ENCODE data around the gene SPEM3.

SPEM3 gene

DNA sequence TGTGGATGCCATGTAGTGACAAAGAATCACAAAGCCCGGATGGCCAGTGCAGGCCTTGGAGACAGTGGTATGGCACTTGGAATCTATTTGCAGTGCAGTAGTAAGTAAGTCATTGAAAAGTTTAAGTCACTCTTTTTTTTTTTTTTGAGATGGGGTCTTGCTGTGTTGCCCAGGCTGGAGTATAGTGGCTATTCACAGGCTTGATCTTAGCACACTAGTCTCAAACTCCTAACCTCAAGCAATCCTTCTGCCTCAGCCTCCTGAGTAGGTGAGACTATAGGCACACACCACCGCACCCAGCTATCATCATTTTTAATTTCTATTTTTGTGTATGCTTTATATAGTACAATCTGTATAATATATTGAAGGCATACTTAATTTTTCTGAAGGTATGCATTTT is 30.0 kb upstream of the SPEM3 start:
- intact Hi-C loops (cut with DNase I; ENCODE audit: low total_unique reads), result no loop called here
- H3K4me1 ChIP-seq, result peaks cover 0 to 28% (median 25%) of the 10 kb centered on the region in 4 donors
- H3K4me3 ChIP-seq, result no peak overlapping the region
- H3K27ac ChIP-seq, result no peak overlapping the region
- TF ChIP-seq, protein P1, sequence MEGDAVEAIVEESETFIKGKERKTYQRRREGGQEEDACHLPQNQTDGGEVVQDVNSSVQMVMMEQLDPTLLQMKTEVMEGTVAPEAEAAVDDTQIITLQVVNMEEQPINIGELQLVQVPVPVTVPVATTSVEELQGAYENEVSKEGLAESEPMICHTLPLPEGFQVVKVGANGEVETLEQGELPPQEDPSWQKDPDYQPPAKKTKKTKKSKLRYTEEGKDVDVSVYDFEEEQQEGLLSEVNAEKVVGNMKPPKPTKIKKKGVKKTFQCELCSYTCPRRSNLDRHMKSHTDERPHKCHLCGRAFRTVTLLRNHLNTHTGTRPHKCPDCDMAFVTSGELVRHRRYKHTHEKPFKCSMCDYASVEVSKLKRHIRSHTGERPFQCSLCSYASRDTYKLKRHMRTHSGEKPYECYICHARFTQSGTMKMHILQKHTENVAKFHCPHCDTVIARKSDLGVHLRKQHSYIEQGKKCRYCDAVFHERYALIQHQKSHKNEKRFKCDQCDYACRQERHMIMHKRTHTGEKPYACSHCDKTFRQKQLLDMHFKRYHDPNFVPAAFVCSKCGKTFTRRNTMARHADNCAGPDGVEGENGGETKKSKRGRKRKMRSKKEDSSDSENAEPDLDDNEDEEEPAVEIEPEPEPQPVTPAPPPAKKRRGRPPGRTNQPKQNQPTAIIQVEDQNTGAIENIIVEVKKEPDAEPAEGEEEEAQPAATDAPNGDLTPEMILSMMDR (IDR thresholded peaks at IDR 0.05), result no peak
- no peaks in the 10 kb centered on the region for H3K27me3 ChIP-seq
- no peaks in the 10 kb centered on the region for H3K36me3 ChIP-seq
- H3K9me3 ChIP-seq, result no peaks in the 10 kb centered on the region
- no peak for DNase-seq

DNA sequence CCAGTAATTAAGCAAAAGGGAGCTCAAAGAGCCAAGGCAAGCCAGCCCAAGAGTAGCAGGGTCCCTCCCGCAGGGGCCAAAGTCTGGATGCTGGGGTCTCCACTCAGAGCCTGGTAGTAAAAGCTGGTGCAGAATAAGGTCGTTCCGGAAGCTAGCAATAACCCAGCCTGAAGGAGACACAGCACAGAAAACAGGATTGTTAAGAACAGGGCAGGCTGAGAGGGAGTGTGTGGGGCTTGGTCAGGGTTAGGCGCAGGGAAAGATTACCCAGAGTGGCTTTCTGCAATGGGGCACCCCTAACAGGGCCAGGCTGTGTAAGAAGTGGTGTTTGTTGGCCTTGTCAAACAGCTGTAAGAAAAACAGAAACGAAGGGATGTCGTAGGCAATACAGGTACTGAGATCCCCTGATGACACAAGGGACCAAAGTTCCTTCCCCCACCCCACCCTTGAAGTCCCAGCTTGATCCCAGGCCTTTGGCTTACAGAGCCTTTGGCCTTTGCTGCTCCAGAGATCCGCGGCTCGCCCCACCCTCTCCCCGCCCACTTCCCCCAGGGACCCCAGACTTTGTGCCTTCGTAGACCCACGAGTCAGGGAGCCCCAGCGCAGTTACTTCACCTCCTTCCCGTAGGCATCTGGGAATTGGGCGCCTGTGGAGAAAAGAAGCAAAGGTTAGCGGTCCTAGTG is 25.5 kb upstream of the SPEM3 start:
- Histone ChIP-seq H3K27me3 (no peaks in the 10 kb centered on the region), H3K4me1 (peaks cover 0 to 33% (median 24%) of the 10 kb centered on the region in 4 donors), H3K27ac (peak overlapping the region; percentile 90), H3K9me3 (no peaks in the 10 kb centered on the region), H3K4me3 (peak overlapping the region; percentile 61 to 74), H3K36me3 (peaks cover 0 to 1% (median 0%) of the 10 kb centered on the region in 3 donors)
- TF ChIP-seq, protein P1 (IDR thresholded peaks at IDR 0.05), result no peak
- peak in 1 of 2 donors; percentile 63 for DNase-seq
- intact Hi-C loops (cut with DNase I; ENCODE audit: low total_unique reads), result no loop called here

DNA sequence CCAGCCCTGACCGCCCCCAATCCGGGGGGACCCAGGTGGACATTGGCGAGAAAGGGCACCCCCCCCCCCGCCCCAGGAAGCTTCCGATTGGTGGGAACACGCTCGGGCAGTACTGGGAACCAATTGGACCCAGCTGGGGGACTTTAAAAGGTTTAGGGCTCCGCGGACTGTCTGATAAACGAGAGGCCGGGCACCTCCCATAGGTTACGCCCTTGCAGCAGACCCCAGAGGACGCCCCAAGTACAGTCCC is 25.0 kb upstream of the SPEM3 start:
- no peak for DNase-seq
- TF ChIP-seq, protein P1 (IDR thresholded peaks at IDR 0.05), result no peak
- intact Hi-C loops (cut with DNase I; ENCODE audit: low total_unique reads), result no loop called here

DNA sequence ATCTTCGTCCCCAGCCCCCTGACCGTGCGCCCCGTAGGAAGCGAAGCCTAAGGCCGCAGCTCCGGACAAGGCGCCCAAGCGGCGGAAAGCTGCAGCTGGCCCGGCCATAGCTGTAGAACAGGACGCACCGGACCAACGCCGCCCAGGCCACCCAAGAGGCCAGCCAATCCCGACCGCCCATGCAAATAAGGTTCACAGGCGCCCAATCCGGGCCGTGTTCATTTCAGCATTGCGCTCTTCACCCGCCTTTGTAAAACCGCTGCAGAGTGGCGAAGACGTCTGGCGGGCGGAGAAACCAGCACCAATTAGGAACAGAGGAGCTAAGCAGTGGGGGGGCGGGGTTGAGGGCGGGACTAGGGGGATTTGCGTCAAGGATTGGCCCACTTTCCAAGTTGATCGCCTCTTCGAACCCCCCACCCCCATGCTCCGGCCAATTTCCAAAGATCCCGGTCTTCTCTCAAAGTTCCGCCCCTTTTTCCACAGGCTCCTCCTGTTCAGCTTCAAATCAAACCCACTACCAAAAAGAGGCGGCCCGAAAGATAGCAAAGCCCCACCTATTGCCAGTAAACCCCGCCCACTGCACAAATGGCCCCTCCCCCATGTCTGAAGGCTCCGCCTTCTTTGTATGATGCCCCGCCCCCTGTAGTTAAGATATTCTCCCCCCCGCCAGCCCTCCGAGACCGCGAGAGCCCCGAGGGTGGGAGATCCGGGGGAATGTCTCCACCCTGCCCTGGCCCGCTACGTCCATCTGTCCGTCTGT is 24.5 kb upstream of the SPEM3 start, which contains the start of gene TMEM256:
TMEM256 (minus strand) TSS at position 121 of the 760 bp plus-strand sequence; CDS start at position 108, 13 bp downstream.
- peaks cover under 1 to 11% (median 2%) of the 10 kb centered on the region in 3 donors for H3K36me3 ChIP-seq
- TF ChIP-seq, protein P1 (IDR thresholded peaks at IDR 0.05), result peak in 1 of 2 experiments; percentile 34
- intact Hi-C loops (cut with DNase I; ENCODE audit: low total_unique reads), result no loop called here
- no peaks in the 10 kb centered on the region for H3K27me3 ChIP-seq
- peak; percentile 99 to 100 for DNase-seq
- peak within 1 kb of the TSS; percentile 90 for H3K27ac ChIP-seq
- peak within 1 kb of the TSS; percentile 61 to 74 for H3K4me3 ChIP-seq
- H3K4me1 ChIP-seq, result peaks cover 0 to 33% (median 24%) of the 10 kb centered on the region in 4 donors
- H3K9me3 ChIP-seq, result no peaks in the 10 kb centered on the region

More for the DNA sequence above, 25.0 kb upstream of the SPEM3 start:
- H3K4me1 ChIP-seq, result peaks cover 0 to 33% (median 24%) of the 10 kb centered on the region in 4 donors
- H3K27me3 ChIP-seq, result no peaks in the 10 kb centered on the region
- no peaks in the 10 kb centered on the region for H3K9me3 ChIP-seq
- H3K27ac ChIP-seq, result peak overlapping the region; percentile 90
- peak overlapping the region; percentile 61 to 74 for H3K4me3 ChIP-seq
- H3K36me3 ChIP-seq, result peaks cover 0 to 6% (median 0%) of the 10 kb centered on the region in 3 donors

DNA sequence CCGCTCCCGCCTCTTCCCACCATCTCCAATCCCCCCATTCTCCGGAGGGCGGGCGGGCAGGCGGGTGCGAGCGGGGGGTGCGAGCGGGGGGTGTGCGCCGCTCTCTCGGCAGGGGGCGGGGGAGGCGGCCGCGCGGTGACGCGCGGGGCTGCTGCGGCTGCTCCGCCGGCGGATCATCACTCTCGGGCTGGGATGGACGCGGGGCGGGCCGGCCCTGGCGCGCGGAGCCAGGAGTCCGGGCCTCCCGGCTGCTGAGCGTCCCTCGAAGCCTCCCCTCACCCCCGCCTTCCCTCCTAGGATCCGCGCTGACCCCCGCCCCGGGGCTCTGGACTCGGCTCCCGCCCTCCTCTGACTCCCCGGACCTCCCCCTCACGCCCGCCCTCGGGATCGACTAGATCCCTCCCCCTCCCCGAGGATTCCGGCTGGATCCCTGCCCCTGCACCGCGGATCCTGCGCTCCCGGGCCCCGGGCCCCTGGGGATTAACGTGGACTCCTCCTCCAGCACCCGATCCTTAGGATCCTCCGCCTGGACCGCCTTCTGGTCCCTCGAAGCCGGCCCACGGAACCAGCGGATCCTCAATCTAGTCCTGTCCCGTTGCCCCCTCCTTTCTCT is 23.8 kb upstream of the SPEM3 start:
- H3K4me3 ChIP-seq, result peak overlapping the region; percentile 61 to 74
- H3K27ac ChIP-seq, result peak overlapping the region; percentile 88 to 90
- TF ChIP-seq, protein P1 (IDR thresholded peaks at IDR 0.05), result no peak
- peak in 1 of 2 donors; percentile 84 for DNase-seq
- peaks cover 0 to 33% (median 24%) of the 10 kb centered on the region in 4 donors for H3K4me1 ChIP-seq
- intact Hi-C loops (cut with DNase I; ENCODE audit: low total_unique reads), result no loop called here
- H3K9me3 ChIP-seq, result no peaks in the 10 kb centered on the region
- peaks cover 4 to 18% (median 9%) of the 10 kb centered on the region in 3 donors for H3K36me3 ChIP-seq
- no peaks in the 10 kb centered on the region for H3K27me3 ChIP-seq
